GM12872 (cell line): ENCODE results near the gene NOS1.

Experiments used
- CTCF ChIP-seq: IDR thresholded peaks from 3 replicates; pipeline ENCODE4 v1.5.1; 2011; ENCODE audit warnings: low read depth, mild to moderate bottlenecking, low read length, moderate library complexity; ENCODE audit not compliant: insufficient read depth

NOS1 gene

GRCh38 chr12:117162633-117163032 lies 198.8 kb downstream of the NOS1 start:
- TF ChIP-seq CTCF = no peak

GRCh38 chr12:117162167-117162539 lies 199.3 kb downstream of the NOS1 start:
- no peak for TF ChIP-seq CTCF

GRCh38 chr12:117161460-117162166 lies 199.8 kb downstream of the NOS1 start:
- no peak for TF ChIP-seq CTCF

GRCh38 chr12:117159674-117160073 lies 201.8 kb downstream of the NOS1 start:
- TF ChIP-seq CTCF = no peak

GRCh38 chr12:117158911-117159553 lies 202.4 kb downstream of the NOS1 start:
- no peak for TF ChIP-seq CTCF
